GM21528 (cell line): Measurements from ENCODE around the gene ADAP2.
"Not testable (repeated sequence)": the region's sequence is repeated elsewhere in the genome, so short reads cannot be mapped to it uniquely, and the experiment has no call there.

Experiments used
- ATAC-seq: cut with Tn5 transposase; IDR thresholded peaks from one replicate; pipeline ENCODE4 v1.9.1; 2021; ENCODE audit warnings: mild to moderate bottlenecking, moderate library complexity; ENCODE audit not compliant: unreplicated experiment, low FRiP score

Gene ADAP2, protein sequence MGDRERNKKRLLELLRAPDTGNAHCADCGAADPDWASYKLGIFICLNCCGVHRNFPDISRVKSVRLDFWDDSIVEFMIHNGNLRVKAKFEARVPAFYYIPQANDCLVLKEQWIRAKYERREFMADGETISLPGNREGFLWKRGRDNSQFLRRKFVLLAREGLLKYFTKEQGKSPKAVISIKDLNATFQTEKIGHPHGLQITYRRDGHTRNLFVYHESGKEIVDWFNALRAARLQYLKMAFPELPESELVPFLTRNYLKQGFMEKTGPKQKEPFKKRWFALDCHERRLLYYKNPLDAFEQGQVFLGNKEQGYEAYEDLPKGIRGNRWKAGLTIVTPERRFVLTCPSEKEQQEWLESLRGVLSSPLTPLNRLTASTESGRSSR

DNA sequence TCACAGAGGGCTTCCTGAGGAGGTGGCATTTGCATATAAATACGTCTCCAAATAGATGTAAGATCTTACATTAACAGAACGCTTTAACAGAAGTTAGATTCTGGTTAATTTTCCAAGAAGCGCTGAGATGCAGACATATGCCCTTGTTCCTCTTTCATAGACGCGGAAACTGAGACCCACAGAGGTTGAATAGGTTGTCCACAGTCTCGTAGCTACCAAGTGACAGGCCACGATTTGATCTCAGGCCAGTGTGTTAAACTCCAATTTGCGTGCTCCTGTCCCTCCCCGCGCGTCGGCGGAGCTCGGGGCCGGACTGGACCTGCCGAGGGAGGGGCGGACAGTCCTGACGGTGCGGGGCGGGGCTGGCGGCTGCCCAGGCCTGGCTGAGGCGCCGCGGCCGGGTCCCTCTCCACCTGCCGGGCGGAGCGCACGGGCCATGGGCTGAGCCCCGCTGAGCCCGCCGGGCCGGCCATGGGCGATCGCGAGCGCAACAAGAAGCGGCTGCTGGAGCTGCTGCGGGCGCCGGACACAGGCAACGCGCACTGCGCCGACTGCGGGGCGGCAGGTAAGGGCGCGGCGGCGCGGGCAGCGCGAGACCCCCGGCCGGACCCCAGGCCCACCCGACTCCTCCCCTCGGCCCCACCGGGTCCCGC, at the start of gene ADAP2:
ADAP2 (plus strand) TSS at position 402 of the 653 bp plus-strand sequence; CDS start at position 472, 70 bp downstream.
- no peak for ATAC-seq

DNA sequence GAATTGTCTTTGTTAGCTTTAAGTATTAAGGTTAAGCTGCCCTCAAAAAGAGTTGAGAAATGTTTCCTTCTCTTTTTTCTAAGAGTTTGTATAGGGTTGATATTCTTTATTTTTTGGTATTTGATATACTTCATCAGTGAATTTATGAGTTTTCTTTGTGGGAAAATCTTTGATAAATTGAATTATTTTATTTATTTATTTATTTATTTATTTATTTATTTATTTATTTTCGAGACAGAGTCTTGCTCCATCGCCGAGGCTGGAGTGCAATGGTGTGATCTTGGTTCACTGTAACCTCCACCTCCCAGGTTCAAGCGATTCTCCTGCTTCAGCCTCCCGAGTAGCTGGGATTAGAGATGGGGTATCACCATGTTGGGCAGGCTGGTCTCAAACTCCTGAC, 35.6 kb upstream of the ADAP2 start:
- ATAC-seq = no peak

DNA sequence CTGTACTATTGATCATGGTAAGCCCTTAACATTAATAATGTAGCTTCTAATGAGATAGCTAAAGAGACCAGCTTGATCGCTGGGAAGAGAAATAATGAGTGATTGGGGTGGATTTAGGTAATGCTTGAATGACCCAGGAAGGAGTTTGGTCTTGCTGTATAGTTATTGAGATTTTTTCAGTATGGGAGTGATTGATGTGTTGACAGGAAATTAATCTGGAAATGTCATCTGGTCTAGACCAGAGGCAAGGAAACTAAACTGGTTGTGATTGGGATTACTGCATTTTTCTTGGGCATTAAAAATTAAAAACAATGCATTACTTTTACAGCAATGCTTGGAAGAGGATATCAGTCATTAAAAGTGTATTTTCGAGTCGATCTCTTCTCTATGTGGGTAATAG, 27.5 kb upstream of the ADAP2 start:
- no peak for ATAC-seq

- ATAC-seq = no peak
Measured at GRCh38 chr17:30897311-30897710, 24.4 kb upstream of the ADAP2 start.

DNA sequence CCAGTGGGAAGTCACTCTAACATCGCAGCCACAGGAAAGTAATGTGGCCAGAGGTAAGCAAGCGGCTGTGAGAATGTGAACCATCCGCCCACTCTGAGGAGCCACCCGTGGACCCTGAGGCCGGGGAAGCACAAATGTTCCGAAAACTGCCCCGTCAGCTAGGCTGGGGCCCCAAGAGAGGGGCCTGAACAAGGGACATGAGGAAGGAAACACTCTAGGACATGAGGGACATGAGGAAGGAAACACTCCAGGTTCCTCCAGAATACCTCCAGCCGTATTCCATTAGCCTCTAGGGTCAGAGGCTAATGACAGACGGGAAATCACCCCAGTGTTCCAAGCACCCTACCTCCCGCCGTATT, 16.0 kb upstream of the ADAP2 start:
- peak; percentile 35 for ATAC-seq

- ATAC-seq = peak; percentile 79
Measured at GRCh38 chr17:30906101-30906911, 15.4 kb upstream of the ADAP2 start, which contains the start of gene TEFM. Gene TEFM, minus strand, starts transcription at chr17:30906238. Its CDS starts 40 bp downstream, at chr17:30906198.

- no peak for ATAC-seq
Measured at GRCh38 chr17:30908717-30909420, 12.9 kb upstream of the ADAP2 start.

DNA sequence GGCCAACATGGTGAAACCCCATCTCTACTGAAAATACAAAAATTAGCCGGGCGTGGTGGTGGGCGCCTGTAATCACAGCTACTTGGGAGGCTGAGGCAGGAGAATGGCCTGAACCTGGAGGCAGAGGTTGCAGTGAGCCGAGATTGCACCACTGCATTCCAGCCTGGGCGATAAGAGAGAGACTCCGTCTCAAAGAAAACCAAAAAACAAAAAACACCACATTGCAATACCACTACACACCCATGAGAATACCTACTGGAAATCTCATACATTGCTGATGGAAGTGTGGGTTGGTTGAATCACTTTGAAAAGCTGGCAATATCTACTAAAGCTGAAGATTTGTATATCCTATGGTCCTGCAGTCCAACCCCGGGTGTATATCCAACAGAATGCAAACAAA, 11.6 kb upstream of the ADAP2 start:
- not testable (repeated sequence) for ATAC-seq

DNA sequence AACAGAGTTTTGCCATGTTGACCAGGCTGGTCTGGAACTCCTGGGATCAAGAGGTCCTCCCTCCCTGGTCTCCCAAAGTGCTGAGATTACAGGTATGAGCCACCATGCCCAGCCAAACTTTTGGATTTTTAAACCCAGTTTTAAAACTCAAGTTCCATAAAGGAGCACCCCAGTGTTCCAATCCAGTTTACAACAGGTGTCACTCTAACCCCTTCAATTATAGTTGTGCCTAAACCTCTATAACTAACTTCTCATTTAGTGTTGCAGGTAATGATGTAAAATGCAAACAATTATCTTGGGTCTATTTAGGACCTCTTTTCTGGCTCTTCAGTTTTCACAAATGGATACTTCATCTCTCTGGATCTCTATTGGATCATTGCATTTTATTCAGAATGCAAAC, 7.8 kb upstream of the ADAP2 start:
- ATAC-seq = no peak

DNA sequence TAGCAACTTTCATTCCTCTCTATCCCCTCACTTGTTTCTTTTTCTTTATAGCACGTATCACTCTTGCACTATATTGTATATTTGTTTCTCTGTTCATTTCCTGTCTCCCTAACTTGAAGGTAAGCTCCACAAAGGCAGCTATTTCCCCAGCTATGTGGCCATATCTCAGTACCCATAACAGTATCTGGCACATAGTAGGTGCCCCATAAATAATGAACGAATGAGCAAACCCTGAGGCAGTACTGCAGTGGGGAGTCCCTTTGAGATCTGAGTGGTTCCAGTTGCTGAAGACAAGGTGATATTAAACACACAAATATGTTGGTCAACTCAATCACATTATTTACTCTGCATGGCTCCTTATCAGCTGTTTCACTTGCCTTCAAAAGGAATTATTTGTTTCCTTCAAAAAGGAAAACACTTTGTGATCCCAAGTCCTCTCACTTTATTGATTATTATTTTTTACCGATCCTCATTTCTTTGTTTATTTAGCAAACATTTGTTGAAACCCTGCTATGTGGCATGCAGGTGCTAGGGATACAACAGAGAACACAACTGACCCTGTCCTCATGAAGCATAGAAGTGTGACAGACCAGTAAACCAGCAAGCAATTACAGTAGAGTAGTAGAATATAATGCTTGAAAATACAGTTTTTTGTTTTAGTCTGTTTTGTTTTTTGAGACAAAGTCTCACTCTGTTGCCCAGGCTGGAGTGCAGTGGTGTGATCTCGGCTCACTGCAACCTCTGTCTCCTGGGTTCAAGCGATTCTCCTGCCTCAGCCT, 5.7 kb upstream of the ADAP2 start:
- no peak for ATAC-seq

GRCh38 chr17:30917050-30917449, 4.7 kb upstream of the ADAP2 start:
- no peak for ATAC-seq

GRCh38 chr17:30920282-30920681, 1.5 kb upstream of the ADAP2 start:
- ATAC-seq = no peak

DNA sequence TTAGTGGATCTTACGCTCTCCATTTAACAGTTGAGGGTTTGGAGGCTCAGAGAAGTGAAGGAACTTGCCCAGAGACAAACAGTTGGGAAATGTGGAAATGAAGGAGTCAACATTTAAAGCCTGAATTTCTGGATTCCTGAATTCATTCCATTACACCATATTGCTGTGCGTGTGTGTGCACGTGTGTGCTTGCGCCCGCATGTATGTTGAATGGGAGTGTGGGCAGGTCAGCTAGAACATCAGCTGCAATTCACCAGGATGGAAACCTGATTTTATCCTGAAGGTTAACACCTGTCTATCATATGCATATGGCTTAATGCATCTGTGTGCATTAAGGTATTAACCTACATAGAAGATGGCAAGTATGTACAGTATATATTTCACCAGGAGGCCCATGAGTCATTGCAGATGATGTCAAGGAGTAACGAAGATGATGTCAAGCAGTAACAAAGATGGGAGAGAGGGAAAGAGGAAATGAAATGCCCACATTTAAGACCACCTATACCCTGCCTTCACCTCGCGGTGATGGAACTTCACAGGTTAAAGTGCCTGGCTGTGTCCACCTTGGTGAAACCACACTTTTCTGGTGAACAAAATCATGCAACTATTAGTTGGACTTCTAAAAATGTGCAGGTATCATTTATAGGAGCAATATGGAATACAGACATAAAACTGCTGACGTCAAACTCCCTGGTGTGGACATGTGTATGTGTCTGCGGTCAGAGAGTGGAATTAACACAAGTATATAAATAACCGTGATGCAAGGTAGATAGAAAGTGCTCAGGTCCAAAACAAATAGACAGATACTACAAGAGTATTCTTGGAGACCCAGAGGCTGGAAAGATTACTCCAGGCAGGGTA, 832 bp upstream of the ADAP2 start:
- no peak for ATAC-seq

GRCh38 chr17:30922235-30923030, 688 bp downstream of the ADAP2 start:
- no peak for ATAC-seq

GRCh38 chr17:30924341-30924740, 2.6 kb downstream of the ADAP2 start:
- ATAC-seq = no peak

GRCh38 chr17:30926516-30926915, 4.8 kb downstream of the ADAP2 start:
- no peak for ATAC-seq

- ATAC-seq = no peak
Measured at GRCh38 chr17:30927756-30928155, 6.0 kb downstream of the ADAP2 start.

- ATAC-seq = no peak
Measured at GRCh38 chr17:30928584-30928983, 6.8 kb downstream of the ADAP2 start.
